ENCODE data around the gene TNFRSF18.

The TNFRSF18 gene

DNA sequence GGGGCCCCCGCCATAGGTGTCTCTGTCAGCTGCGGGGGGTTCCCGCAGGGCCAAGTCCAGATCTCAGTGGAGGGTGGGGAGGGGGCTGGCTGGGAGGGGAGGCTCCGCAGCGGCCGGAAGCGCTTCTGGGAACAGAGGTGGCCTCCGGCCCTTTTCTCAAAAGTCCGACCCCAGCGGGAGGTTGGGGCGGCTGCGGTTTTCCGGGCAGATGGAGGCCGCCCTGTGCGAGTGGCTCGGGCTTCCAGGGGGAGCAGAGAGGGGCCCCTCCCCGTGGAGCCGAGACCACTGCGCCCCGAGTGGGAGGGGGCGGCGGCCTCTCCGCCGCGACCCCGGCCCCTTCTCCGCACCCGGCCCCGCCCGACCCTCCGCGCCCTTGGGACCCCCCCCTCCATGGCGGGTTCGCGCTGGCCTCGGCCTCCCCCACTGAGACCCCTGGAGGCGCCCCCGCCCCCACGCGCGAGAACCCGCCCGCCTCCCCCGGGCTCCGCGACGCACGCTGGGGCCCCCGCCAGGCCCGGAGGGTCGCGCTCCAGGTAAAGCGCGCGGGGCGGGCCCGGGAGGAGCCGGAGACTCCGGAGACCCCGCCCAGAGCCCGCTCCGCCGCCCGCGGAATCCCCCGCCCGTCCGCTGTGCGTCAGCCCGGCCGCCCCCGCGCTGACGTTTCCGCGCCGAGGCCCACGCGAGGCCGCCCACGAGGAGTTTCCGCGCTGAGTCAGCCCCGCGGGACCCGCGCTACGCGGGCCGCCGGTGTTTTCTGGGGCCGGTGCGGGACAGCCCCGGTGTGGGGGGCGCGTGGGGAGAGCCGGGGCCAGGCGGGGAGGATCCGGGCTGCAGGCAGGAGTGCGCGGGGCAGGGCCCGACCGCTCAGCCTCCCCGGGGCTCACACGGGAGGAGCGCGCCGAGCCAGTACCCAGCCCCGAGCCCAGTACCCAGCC, 5.2 kb downstream of the TNFRSF18 start:
- Histone ChIP-seq H3K27me3 (ENCODE audit: insufficient read depth, poor library complexity, severe bottlenecking) (peaks cover 44% of the 10 kb centered on the region), H3K27ac (replicated peaks) (no peak overlapping the region), H3K4me3 (replicated peaks; ENCODE audit: insufficient read depth, low read length) (no peak overlapping the region)
- no peak for TF ChIP-seq SPI1 (IDR thresholded peaks at IDR 0.05; ENCODE audit: borderline replicate concordance, low read depth)
- TF ChIP-seq, protein P1, sequence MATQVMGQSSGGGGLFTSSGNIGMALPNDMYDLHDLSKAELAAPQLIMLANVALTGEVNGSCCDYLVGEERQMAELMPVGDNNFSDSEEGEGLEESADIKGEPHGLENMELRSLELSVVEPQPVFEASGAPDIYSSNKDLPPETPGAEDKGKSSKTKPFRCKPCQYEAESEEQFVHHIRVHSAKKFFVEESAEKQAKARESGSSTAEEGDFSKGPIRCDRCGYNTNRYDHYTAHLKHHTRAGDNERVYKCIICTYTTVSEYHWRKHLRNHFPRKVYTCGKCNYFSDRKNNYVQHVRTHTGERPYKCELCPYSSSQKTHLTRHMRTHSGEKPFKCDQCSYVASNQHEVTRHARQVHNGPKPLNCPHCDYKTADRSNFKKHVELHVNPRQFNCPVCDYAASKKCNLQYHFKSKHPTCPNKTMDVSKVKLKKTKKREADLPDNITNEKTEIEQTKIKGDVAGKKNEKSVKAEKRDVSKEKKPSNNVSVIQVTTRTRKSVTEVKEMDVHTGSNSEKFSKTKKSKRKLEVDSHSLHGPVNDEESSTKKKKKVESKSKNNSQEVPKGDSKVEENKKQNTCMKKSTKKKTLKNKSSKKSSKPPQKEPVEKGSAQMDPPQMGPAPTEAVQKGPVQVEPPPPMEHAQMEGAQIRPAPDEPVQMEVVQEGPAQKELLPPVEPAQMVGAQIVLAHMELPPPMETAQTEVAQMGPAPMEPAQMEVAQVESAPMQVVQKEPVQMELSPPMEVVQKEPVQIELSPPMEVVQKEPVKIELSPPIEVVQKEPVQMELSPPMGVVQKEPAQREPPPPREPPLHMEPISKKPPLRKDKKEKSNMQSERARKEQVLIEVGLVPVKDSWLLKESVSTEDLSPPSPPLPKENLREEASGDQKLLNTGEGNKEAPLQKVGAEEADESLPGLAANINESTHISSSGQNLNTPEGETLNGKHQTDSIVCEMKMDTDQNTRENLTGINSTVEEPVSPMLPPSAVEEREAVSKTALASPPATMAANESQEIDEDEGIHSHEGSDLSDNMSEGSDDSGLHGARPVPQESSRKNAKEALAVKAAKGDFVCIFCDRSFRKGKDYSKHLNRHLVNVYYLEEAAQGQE (IDR thresholded peaks at IDR 0.05; ENCODE audit: insufficient replicate concordance, low read depth) = no peak
- TF ChIP-seq POLR2AphosphoS5 (IDR thresholded peaks at IDR 0.05; ENCODE audit: low read depth) = no peak
- TF ChIP-seq GABPA (IDR thresholded peaks at IDR 0.05; ENCODE audit: low read depth) = no peak
- TF ChIP-seq, protein P2, sequence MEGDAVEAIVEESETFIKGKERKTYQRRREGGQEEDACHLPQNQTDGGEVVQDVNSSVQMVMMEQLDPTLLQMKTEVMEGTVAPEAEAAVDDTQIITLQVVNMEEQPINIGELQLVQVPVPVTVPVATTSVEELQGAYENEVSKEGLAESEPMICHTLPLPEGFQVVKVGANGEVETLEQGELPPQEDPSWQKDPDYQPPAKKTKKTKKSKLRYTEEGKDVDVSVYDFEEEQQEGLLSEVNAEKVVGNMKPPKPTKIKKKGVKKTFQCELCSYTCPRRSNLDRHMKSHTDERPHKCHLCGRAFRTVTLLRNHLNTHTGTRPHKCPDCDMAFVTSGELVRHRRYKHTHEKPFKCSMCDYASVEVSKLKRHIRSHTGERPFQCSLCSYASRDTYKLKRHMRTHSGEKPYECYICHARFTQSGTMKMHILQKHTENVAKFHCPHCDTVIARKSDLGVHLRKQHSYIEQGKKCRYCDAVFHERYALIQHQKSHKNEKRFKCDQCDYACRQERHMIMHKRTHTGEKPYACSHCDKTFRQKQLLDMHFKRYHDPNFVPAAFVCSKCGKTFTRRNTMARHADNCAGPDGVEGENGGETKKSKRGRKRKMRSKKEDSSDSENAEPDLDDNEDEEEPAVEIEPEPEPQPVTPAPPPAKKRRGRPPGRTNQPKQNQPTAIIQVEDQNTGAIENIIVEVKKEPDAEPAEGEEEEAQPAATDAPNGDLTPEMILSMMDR (IDR thresholded peaks at IDR 0.05; ENCODE audit: insufficient read depth, low read length) = no peak
- no peak for DNase-seq (ENCODE audit: low read depth in 1 of 2, low spot score in 1 of 2)

- H3K27me3 ChIP-seq (ENCODE audit: insufficient read depth, poor library complexity, severe bottlenecking) = peaks cover 38% of the 10 kb centered on the region
- DNase-seq (ENCODE audit: low read depth in 1 of 2, low spot score in 1 of 2) = no peak
- H3K27ac ChIP-seq (replicated peaks) = no peak overlapping the region
- TF ChIP-seq, protein P1 (IDR thresholded peaks at IDR 0.05; ENCODE audit: insufficient replicate concordance, low read depth) = no peak
- TF ChIP-seq SPI1 (IDR thresholded peaks at IDR 0.05; ENCODE audit: borderline replicate concordance, low read depth) (no peak), POLR2AphosphoS5 (IDR thresholded peaks at IDR 0.05; ENCODE audit: low read depth) (no peak), GABPA (IDR thresholded peaks at IDR 0.05; ENCODE audit: low read depth) (no peak)
- TF ChIP-seq, protein P2 (IDR thresholded peaks at IDR 0.05; ENCODE audit: insufficient read depth, low read length) = no peak
- H3K4me3 ChIP-seq (replicated peaks; ENCODE audit: insufficient read depth, low read length) = no peak overlapping the region
These were observed 6.2 kb downstream of the TNFRSF18 start for GRCh38 chr1:1199961-1200875.

- Histone ChIP-seq H3K27me3 (ENCODE audit: insufficient read depth, poor library complexity, severe bottlenecking) (peaks cover 30% of the 10 kb centered on the region), H3K27ac (replicated peaks) (no peak overlapping the region), H3K4me3 (replicated peaks; ENCODE audit: insufficient read depth, low read length) (no peak overlapping the region)
- TF ChIP-seq GABPA (IDR thresholded peaks at IDR 0.05; ENCODE audit: low read depth) (no peak), SPI1 (IDR thresholded peaks at IDR 0.05; ENCODE audit: borderline replicate concordance, low read depth) (no peak), POLR2AphosphoS5 (IDR thresholded peaks at IDR 0.05; ENCODE audit: low read depth) (no peak)
- TF ChIP-seq, protein P2 (IDR thresholded peaks at IDR 0.05; ENCODE audit: insufficient read depth, low read length) = no peak
- TF ChIP-seq, protein P1 (IDR thresholded peaks at IDR 0.05; ENCODE audit: insufficient replicate concordance, low read depth) = no peak
- no peak for DNase-seq (ENCODE audit: low read depth in 1 of 2, low spot score in 1 of 2)
These were observed 7.0 kb downstream of the TNFRSF18 start for GRCh38 chr1:1199141-1199960.
